Right lobe of liver (tissue), 4 donors: ENCODE measurements around the gene MZT2B.
"Not testable (repeated sequence)": the region's sequence is repeated elsewhere in the genome, so short reads cannot be mapped to it uniquely, and the experiment has no call there.

ENCODE experiments used
- CTCF ChIP-seq, 4 donors: fragments of 200-600 bp in 3 of 4; fragments of 450-650 bp in 1 of 4; IDR thresholded peaks; one replicate each; pipeline versions ENCODE4 v1.5.1 to v1.8.0; 2016 to 2022; ENCODE audit warnings: antibody characterized with exemption in 4 of 4, mild to moderate bottlenecking in 2 of 4
- POLR2A ChIP-seq: fragments of 450-650 bp; IDR thresholded peaks from one replicate; pipeline ENCODE4 v1.6.1; 2017; ENCODE audit warnings: antibody characterized with exemption, mild to moderate bottlenecking
- donor health status: DM: no; HTN: no; CAD: no.
- donor health status: DM: no; HTN: no; CAD: no.
- donor health status: DM: no; HTN: yes; CAD: no.

GRCh38 chr2:130169163-130169562 is 12.9 kb upstream of the MZT2B start:
- not testable (repeated sequence) for TF ChIP-seq CTCF (IDR thresholded peaks at IDR 0.05); POLR2A
